HCT116 (cell line): ENCODE data around the gene LRRC3.

Experiments
- EZH2 ChIP-seq: fragments of 200-600 bp; sonication (generic); IDR thresholded peaks from 2 replicates; pipeline ENCODE4 v1.6.1; 2017; ENCODE audit warnings: antibody characterized with exemption, mixed run types
- JUND ChIP-seq: IDR thresholded peaks from 2 replicates; pipeline ENCODE4 v1.6.1; 2012
- POLR2A ChIP-seq: IDR thresholded peaks from 2 replicates; pipeline ENCODE4 v1.7.0; 2011; ENCODE audit warnings: borderline replicate concordance; ENCODE audit not compliant: insufficient read depth, insufficient read length; ENCODE audit errors: extremely low read depth
- POLR2AphosphoS5 ChIP-seq: IDR thresholded peaks from 2 replicates; pipeline ENCODE4 v1.6.1; 2011; ENCODE audit warnings: mild to moderate bottlenecking, low read depth, low read length, moderate library complexity
- TCF7L2 ChIP-seq: IDR thresholded peaks from 2 replicates; pipeline ENCODE4 v1.7.0; 2011; ENCODE audit warnings: borderline replicate concordance, inconsistent platforms; ENCODE audit not compliant: insufficient read depth, insufficient read length; ENCODE audit errors: extremely low read depth
- YY1 ChIP-seq: IDR thresholded peaks from 2 replicates; pipeline ENCODE4 v1.6.1; 2011; ENCODE audit warnings: low read length, low read depth, moderate library complexity, mild to moderate bottlenecking; ENCODE audit not compliant: insufficient replicate concordance; ENCODE audit errors: extremely low read depth
- TF ChIP-seq, protein P1 (sequence below), 3 experiments: fragments of 200-600 bp in 1 of 3; sonication (generic) in 1 of 3; IDR thresholded peaks in 2 of 3; conservative IDR thresholded peaks in 1 of 3; 2 replicates each; pipeline ENCODE4 v1.5.1; 2012 to 2017; ENCODE audit warnings: low read depth in 2 of 3, low read length in 2 of 3, antibody characterized with exemption in 1 of 3, borderline replicate concordance in 1 of 3, control low read depth in 1 of 3, mild to moderate bottlenecking in 1 of 3, mixed read lengths in 1 of 3, mixed run types in 1 of 3, moderate library complexity in 1 of 3; ENCODE audit not compliant: insufficient read depth in 1 of 3

- TF ChIP-seq, protein P1, sequence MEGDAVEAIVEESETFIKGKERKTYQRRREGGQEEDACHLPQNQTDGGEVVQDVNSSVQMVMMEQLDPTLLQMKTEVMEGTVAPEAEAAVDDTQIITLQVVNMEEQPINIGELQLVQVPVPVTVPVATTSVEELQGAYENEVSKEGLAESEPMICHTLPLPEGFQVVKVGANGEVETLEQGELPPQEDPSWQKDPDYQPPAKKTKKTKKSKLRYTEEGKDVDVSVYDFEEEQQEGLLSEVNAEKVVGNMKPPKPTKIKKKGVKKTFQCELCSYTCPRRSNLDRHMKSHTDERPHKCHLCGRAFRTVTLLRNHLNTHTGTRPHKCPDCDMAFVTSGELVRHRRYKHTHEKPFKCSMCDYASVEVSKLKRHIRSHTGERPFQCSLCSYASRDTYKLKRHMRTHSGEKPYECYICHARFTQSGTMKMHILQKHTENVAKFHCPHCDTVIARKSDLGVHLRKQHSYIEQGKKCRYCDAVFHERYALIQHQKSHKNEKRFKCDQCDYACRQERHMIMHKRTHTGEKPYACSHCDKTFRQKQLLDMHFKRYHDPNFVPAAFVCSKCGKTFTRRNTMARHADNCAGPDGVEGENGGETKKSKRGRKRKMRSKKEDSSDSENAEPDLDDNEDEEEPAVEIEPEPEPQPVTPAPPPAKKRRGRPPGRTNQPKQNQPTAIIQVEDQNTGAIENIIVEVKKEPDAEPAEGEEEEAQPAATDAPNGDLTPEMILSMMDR (IDR thresholded peaks at IDR 0.05 in 2 of 3, conservative IDR thresholded peaks at IDR 0.05 in 1 of 3; ENCODE audit: borderline replicate concordance in 1 of 3, insufficient read depth in 1 of 3, low read depth in 2 of 3, low read length in 2 of 3), result no peak
- no peak for TF ChIP-seq JUND
- no peak for TF ChIP-seq POLR2A
- no peak for TF ChIP-seq YY1
- no peak for TF ChIP-seq EZH2
- TF ChIP-seq POLR2AphosphoS5, result no peak
- TF ChIP-seq TCF7L2, result no peak
These were observed 16.7 kb downstream of the LRRC3 start for GRCh38 chr21:44471996-44472395.
